Activated naive CD4-positive, alpha-beta T cell treated with Interleukin-2 at 50 U/mL for 16 hours (primary cell): Measurements from ENCODE around the gene UPF1.

Experiments
- DNase-seq: peaks from one replicate; pipeline ENCODE4 v3.0.0-alpha.2; 2020

The UPF1 gene

GRCh38 chr19:18841400-18841799, 9.6 kb downstream of the UPF1 start:
- no peak for DNase-seq

GRCh38 chr19:18842166-18842565, 10.4 kb downstream of the UPF1 start:
- DNase-seq = no peak

- no peak for DNase-seq
These were observed 12.2 kb downstream of the UPF1 start for GRCh38 chr19:18843960-18844359.

GRCh38 chr19:18844806-18845329, 13.1 kb downstream of the UPF1 start:
- no peak for DNase-seq

- DNase-seq = no peak
These were observed 14.2 kb downstream of the UPF1 start for GRCh38 chr19:18845961-18846360.

- DNase-seq = peak; percentile 70
These were observed 15.2 kb downstream of the UPF1 start for GRCh38 chr19:18846862-18847548.

GRCh38 chr19:18847549-18848463, 16.0 kb downstream of the UPF1 start:
- DNase-seq = no peak

GRCh38 chr19:18848878-18849661, 17.3 kb downstream of the UPF1 start:
- peak; percentile 45 for DNase-seq

GRCh38 chr19:18849838-18850400, 18.2 kb downstream of the UPF1 start:
- no peak for DNase-seq

- no peak for DNase-seq
These were observed 19.0 kb downstream of the UPF1 start for GRCh38 chr19:18850471-18851375.

GRCh38 chr19:18851673-18852325, 20.0 kb downstream of the UPF1 start:
- no peak for DNase-seq

- no peak for DNase-seq
These were observed 20.9 kb downstream of the UPF1 start for GRCh38 chr19:18852648-18853047.

- no peak for DNase-seq
These were observed 22.1 kb downstream of the UPF1 start for GRCh38 chr19:18853755-18854427.

- DNase-seq = no peak
These were observed 23.2 kb downstream of the UPF1 start for GRCh38 chr19:18854982-18855381.

GRCh38 chr19:18855647-18856384, 24.1 kb downstream of the UPF1 start:
- DNase-seq = no peak

- DNase-seq = no peak
These were observed 24.8 kb downstream of the UPF1 start for GRCh38 chr19:18856385-18857126.

GRCh38 chr19:18857223-18857622, 25.5 kb downstream of the UPF1 start:
- no peak for DNase-seq

- DNase-seq = no peak
These were observed 27.3 kb downstream of the UPF1 start for GRCh38 chr19:18858906-18859646.
